ENCODE measurements around the gene DUSP28.

DNA sequence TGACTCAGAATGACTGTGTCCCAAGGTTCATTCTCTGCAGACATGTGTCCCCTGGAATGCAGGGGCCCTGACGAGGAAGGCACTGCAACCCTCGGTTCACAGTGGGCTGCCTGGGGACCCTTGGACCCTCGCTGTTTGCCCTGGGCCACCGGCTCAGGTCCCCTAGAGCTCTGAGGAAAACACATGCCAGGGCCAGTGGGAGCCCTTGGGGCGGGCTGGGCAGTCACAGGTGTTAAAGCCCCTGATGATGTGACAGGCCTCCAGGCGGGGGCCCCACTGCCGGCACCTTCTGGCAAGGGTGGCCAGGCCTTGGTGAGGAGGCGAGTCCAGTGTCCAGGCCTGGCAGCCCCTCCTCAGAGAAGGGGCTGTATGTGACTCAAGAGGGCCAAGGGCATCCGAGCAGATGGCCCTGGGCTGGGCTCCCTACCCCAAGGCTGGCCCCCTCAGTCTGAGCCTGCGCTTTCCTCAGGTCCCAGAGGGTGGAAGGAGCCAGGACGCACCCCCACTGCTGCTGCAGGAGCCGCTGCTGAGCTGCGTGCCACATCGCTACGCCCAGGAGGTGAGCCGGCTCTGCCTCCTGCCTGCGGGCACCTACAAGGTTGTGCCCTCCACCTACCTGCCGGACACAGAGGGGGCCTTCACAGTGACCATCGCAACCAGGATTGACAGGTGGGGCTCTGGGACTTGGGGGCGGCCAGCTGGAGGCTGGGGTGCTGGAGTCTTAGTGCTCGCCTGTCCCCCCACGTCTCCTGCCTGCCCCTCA lies 37.4 kb downstream of the DUSP28 start:
- TF ChIP-seq, protein P1, sequence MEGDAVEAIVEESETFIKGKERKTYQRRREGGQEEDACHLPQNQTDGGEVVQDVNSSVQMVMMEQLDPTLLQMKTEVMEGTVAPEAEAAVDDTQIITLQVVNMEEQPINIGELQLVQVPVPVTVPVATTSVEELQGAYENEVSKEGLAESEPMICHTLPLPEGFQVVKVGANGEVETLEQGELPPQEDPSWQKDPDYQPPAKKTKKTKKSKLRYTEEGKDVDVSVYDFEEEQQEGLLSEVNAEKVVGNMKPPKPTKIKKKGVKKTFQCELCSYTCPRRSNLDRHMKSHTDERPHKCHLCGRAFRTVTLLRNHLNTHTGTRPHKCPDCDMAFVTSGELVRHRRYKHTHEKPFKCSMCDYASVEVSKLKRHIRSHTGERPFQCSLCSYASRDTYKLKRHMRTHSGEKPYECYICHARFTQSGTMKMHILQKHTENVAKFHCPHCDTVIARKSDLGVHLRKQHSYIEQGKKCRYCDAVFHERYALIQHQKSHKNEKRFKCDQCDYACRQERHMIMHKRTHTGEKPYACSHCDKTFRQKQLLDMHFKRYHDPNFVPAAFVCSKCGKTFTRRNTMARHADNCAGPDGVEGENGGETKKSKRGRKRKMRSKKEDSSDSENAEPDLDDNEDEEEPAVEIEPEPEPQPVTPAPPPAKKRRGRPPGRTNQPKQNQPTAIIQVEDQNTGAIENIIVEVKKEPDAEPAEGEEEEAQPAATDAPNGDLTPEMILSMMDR (IDR thresholded peaks at IDR 0.05; ENCODE audit: low read depth, low read length) = no peak
- no peak for TF ChIP-seq EZH2phosphoT487 (IDR thresholded peaks at IDR 0.05; ENCODE audit: low read depth)

Measured in OCI-LY3 (cell line).